Liver (tissue), 3 donors: ENCODE measurements around the gene NNT.

Source experiments
- EGR1 ChIP-seq, 2 donors: IDR thresholded peaks; 2 replicates each; pipeline ENCODE4 v1.6.1; 2016 to 2018; ENCODE audit warnings: antibody characterized with exemption in 2 of 2, low read depth in 2 of 2
- FOXA1 ChIP-seq: IDR thresholded peaks from 2 replicates; pipeline ENCODE4 v1.6.1; 2016; ENCODE audit warnings: antibody characterized with exemption
- GABPA ChIP-seq, 2 donors: IDR thresholded peaks in 1 of 2; conservative IDR thresholded peaks in 1 of 2; 2 replicates each; pipeline ENCODE4 v1.6.1; 2016; ENCODE audit warnings: antibody characterized with exemption in 2 of 2, mild to moderate bottlenecking in 1 of 2, moderate library complexity in 1 of 2
- RXRA ChIP-seq, 2 donors: IDR thresholded peaks; 2 replicates each; pipeline ENCODE4 v1.6.1; 2017 to 2018; ENCODE audit warnings: antibody characterized with exemption in 2 of 2, mild to moderate bottlenecking in 1 of 2
- TAF1 ChIP-seq: conservative IDR thresholded peaks from 2 replicates; pipeline ENCODE4 v1.6.1; 2016; ENCODE audit warnings: antibody characterized with exemption, mild to moderate bottlenecking
- YY1 ChIP-seq: IDR thresholded peaks from 2 replicates; pipeline ENCODE4 v1.6.1; 2016; ENCODE audit warnings: antibody characterized with exemption, mild to moderate bottlenecking
- TF ChIP-seq, protein P1 (sequence below): fragments of 150-350 bp; IDR thresholded peaks from 2 replicates; pipeline ENCODE4 v1.5.1; 2017; ENCODE audit warnings: improper control_type of control experiment, low read depth, low read length; ENCODE audit not compliant: missing input control
- TF ChIP-seq, protein P2 (sequence below): IDR thresholded peaks from 2 replicates; pipeline ENCODE4 v1.6.1; 2016; ENCODE audit warnings: antibody characterized with exemption
- TF ChIP-seq, protein P3 (sequence below): IDR thresholded peaks from 2 replicates; pipeline ENCODE4 v1.6.1; 2016; ENCODE audit warnings: antibody characterized with exemption
- donor health status: healthy.
- donor health status: healthy.

DNA sequence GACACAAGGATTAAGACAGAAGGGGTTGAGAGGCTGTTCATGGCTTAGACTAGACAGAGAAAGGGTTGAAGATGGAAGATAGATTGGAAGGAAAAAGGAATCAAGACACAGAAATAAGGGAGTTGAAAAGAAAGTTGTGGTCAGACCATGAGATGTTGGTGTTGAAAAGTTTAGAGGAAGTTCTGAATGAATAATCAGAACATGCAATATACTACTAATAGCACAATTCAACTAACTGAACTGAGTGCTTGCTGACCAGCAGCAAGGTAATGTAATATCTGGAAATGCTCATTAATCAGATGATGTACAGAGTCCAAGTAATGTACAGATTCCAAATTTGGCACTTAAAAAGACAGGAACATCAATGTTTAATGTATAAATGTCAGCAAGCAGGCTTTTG lies 10.6 kb upstream of the NNT start:
- TF ChIP-seq FOXA1 (no peak), EGR1 (IDR thresholded peaks at IDR 0.05; ENCODE audit: low read depth in 2 of 2) (no peak), YY1 (no peak), RXRA (IDR thresholded peaks at IDR 0.05) (no peak), GABPA (IDR thresholded peaks at IDR 0.05 in 1 of 2, conservative IDR thresholded peaks at IDR 0.05 in 1 of 2) (no peak), TAF1 (no peak)
- TF ChIP-seq, protein P1, sequence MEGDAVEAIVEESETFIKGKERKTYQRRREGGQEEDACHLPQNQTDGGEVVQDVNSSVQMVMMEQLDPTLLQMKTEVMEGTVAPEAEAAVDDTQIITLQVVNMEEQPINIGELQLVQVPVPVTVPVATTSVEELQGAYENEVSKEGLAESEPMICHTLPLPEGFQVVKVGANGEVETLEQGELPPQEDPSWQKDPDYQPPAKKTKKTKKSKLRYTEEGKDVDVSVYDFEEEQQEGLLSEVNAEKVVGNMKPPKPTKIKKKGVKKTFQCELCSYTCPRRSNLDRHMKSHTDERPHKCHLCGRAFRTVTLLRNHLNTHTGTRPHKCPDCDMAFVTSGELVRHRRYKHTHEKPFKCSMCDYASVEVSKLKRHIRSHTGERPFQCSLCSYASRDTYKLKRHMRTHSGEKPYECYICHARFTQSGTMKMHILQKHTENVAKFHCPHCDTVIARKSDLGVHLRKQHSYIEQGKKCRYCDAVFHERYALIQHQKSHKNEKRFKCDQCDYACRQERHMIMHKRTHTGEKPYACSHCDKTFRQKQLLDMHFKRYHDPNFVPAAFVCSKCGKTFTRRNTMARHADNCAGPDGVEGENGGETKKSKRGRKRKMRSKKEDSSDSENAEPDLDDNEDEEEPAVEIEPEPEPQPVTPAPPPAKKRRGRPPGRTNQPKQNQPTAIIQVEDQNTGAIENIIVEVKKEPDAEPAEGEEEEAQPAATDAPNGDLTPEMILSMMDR = no peak
- TF ChIP-seq, protein P2, sequence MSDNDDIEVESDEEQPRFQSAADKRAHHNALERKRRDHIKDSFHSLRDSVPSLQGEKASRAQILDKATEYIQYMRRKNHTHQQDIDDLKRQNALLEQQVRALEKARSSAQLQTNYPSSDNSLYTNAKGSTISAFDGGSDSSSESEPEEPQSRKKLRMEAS = no peak
- TF ChIP-seq, protein P3, sequence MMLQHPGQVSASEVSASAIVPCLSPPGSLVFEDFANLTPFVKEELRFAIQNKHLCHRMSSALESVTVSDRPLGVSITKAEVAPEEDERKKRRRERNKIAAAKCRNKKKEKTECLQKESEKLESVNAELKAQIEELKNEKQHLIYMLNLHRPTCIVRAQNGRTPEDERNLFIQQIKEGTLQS = no peak
